ENCODE measurements around the gene TMEM101. TPM values are rescaled to one million over a fixed set of nuclear protein-coding genes. Genes with fewer than 3 reads are reported as not detected.

The TMEM101 gene
- total and polyA plus RNA-seq, 2 of the 8 experiments (the other 6 are each of a cell fraction or from before 2014, with no cell fraction given), result 16.1 to 44.7 TPM

- Histone ChIP-seq H3K4ac (replicated peaks; ENCODE audit: insufficient read length, low read depth, low read length) (no peak overlapping the region), H3K79me2 (ENCODE audit: control insufficient read depth in 1 of 2, insufficient read depth in 2 of 2, low read length in 2 of 2) (peaks cover 5 to 82% of the 10 kb centered on the region in 2 experiments; a peak in 3 of 4 replicates), H4K8ac (ENCODE audit: extremely low read depth, insufficient read depth, low read length) (no peak overlapping the region), H4K5ac (ENCODE audit: insufficient read length, low read depth, low read length) (no peak overlapping the region), H3K4me1 (replicated peaks in 1 of 4; ENCODE audit: control insufficient read depth in 3 of 4, insufficient read depth in 4 of 4, low read length in 3 of 4) (no peaks in the 10 kb centered on the region), H3K4me3 (ENCODE audit: extremely low read depth in 1 of 4, insufficient read depth in 2 of 4, low read depth in 3 of 4, low read length in 4 of 4) (no peak overlapping the region), H3K23ac (ENCODE audit: insufficient read length) (no peak overlapping the region), H2BK5ac (ENCODE audit: low read depth, low read length) (no peak overlapping the region), H3K23me2 (ENCODE audit: low read depth, low read length) (no peaks in the 10 kb centered on the region), H3K27me3 (replicated peaks in 1 of 4; ENCODE audit: control insufficient read depth in 3 of 4, extremely low read depth in 1 of 4, insufficient read depth in 3 of 4, low read length in 3 of 4) (no peaks in the 10 kb centered on the region), H3K4me2 (ENCODE audit: insufficient read depth in 1 of 2, low read depth in 2 of 2, low read length in 2 of 2) (no peak overlapping the region), H3K14ac (ENCODE audit: insufficient read length) (no peak overlapping the region), H4K91ac (replicated peaks; ENCODE audit: insufficient read length, low read length) (no peak overlapping the region), H3K27ac (ENCODE audit: low read depth, low read length) (no peak overlapping the region), H2BK15ac (ENCODE audit: low read length) (no peak overlapping the region), H3K18ac (ENCODE audit: extremely low read depth, low read length) (no peak overlapping the region), H3K56ac (replicated peaks; ENCODE audit: insufficient read length, low read depth, low read length) (no peak overlapping the region), H3K9me3 (ENCODE audit: insufficient read depth in 2 of 2, low read depth in 1 of 2, low read length in 1 of 2) (no peaks in the 10 kb centered on the region), H2BK120ac (replicated peaks; ENCODE audit: low read depth, low read length) (no peak overlapping the region), H3K36me3 (ENCODE audit: control insufficient read depth in 2 of 4, insufficient read depth in 4 of 4, low read length in 3 of 4) (peaks cover 9 to 74% (median 43%) of the 10 kb centered on the region in 4 experiments), H2AFZ (ENCODE audit: low read length) (no peak overlapping the region), H3K9ac (replicated peaks in 1 of 4; ENCODE audit: extremely low read depth in 1 of 4, low read depth in 3 of 4, low read length in 3 of 4) (no peak overlapping the region), H3K79me1 (ENCODE audit: low read depth, low read length) (peaks cover 6% of the 10 kb centered on the region; the same call in 1 of the 2 replicates), H2AK5ac (ENCODE audit: low read depth, low read length) (no peak overlapping the region), H2BK20ac (ENCODE audit: low read length) (no peak overlapping the region), H2BK12ac (ENCODE audit: low read depth, low read length) (no peak overlapping the region), H4K20me1 (replicated peaks in 1 of 2; ENCODE audit: control insufficient read depth in 1 of 2, insufficient read depth in 2 of 2, low read length in 2 of 2) (peaks cover 9 to 10% of the 10 kb centered on the region in 2 experiments)
- ChIA-PET CTCF (ENCODE audit: partially characterized antibody) (interaction anchor here (3.7 kb wide), 1 partner anchor 11 kb away, joined by 23 read pairs; no protein-coding TSS in a partner anchor), POLR2A (ENCODE audit: partially characterized antibody) (interaction anchor here (2.0 to 2.1 kb wide), 2 partner anchors 11 kb away, joined by 4 to 6 read pairs; no protein-coding TSS in a partner anchor)
- WGBS, 2 experiments (ENCODE audit: extremely low coverage in 1 of 2, insufficient coverage in 1 of 2, insufficient read length in 1 of 2, insufficient replicate concordance in 2 of 2, low coverage in 1 of 2, low lambda C conversion rate in 2 of 2, missing lambda C conversion rate in 1 of 2), result 92% methylated on average over 3 of the region's 3 CpGs; no CpG with 5 or more reads in 1 of the 2 experiments
- DNase-seq (ENCODE audit: low read depth in 1 of 2, low spot score in 2 of 2) (no peak), FAIRE-seq (no peak)
- TF ChIP-seq MAFK (IDR thresholded peaks at IDR 0.05; ENCODE audit: low read depth, low read length) (no peak), E2F6 (IDR thresholded peaks at IDR 0.05) (no peak), SP4 (IDR thresholded peaks at IDR 0.05; ENCODE audit: low read length) (no peak), NANOG (IDR thresholded peaks at IDR 0.05; ENCODE audit: insufficient read depth, low read depth, low read length, poor library complexity, severe bottlenecking) (no peak), PHF8 (conservative IDR thresholded peaks at IDR 0.05; ENCODE audit: low read depth, low read length) (no peak), RXRA (IDR thresholded peaks at IDR 0.05; ENCODE audit: insufficient read depth, low read depth, low read length) (no peak), SP1 (IDR thresholded peaks at IDR 0.05; ENCODE audit: low read depth, low read length) (no peak), CTCF (IDR thresholded peaks at IDR 0.05; ENCODE audit: control extremely low read depth in 1 of 3, insufficient read depth in 1 of 3, low read depth in 1 of 3, low read length in 3 of 3) (no peak), SP2 (IDR thresholded peaks at IDR 0.05; ENCODE audit: low read length) (no peak)
Measured at GRCh38 chr17:44053125-44053872, 38.5 kb upstream of the TMEM101 start.

Measured in H1 (cell line).